ENCODE measurements around the gene CELA3B. TPM values are rescaled to one million over a fixed set of nuclear protein-coding genes. Genes with fewer than 3 reads are reported as not detected.
A peak's percentile ranks its signal among the peaks of the same experiment; 100 is the strongest.
"Not testable (repeated sequence)": the region's sequence is repeated elsewhere in the genome, so short reads cannot be mapped to it uniquely, and the experiment has no call there.

CELA3B gene
- total RNA-seq, 1 donor from 2014 or later = not detected

GRCh38 chr1:21956720-21957552 lies 19.9 kb upstream of the CELA3B start:
- TF ChIP-seq CTCF (IDR thresholded peaks at IDR 0.05; ENCODE audit: borderline replicate concordance) = no peak
- intact Hi-C loops (cut with micrococcal nuclease) = loop anchor here (10.0 kb wide), 1 partner anchor 62 kb away; no protein-coding TSS in a partner anchor

GRCh38 chr1:21961337-21961736 lies 15.5 kb upstream of the CELA3B start:
- H3K4me1 ChIP-seq = peaks cover 45% of the 10 kb centered on the region
- intact Hi-C loops (cut with micrococcal nuclease) = no loop called here
- H3K4me3 ChIP-seq = no peak overlapping the region
- no peaks in the 10 kb centered on the region for H3K9me3 ChIP-seq (replicated peaks)
- H3K27me3 ChIP-seq (ENCODE audit: low read depth) = no peaks in the 10 kb centered on the region
- DNase-seq = no peak
- H3K27ac ChIP-seq (replicated peaks) = no peak overlapping the region
- no peaks in the 10 kb centered on the region for H3K36me3 ChIP-seq
- TF ChIP-seq CTCF (IDR thresholded peaks at IDR 0.05; ENCODE audit: borderline replicate concordance) = no peak

More at GRCh38 chr1:21956720-21957552, 19.9 kb upstream of the CELA3B start:
- H3K4me3 ChIP-seq = no peak overlapping the region
- no peaks in the 10 kb centered on the region for H3K36me3 ChIP-seq
- H3K4me1 ChIP-seq = peaks cover 57% of the 10 kb centered on the region
- no peaks in the 10 kb centered on the region for H3K9me3 ChIP-seq (replicated peaks)
- no peaks in the 10 kb centered on the region for H3K27me3 ChIP-seq (ENCODE audit: low read depth)
- H3K27ac ChIP-seq (replicated peaks) = peak overlapping the region; percentile 86
- DNase-seq = peak; percentile 69

- Histone ChIP-seq H3K4me1 (peaks cover 40% of the 10 kb centered on the region), H3K9me3 (replicated peaks) (no peaks in the 10 kb centered on the region), H3K36me3 (no peaks in the 10 kb centered on the region), H3K27me3 (ENCODE audit: low read depth) (no peaks in the 10 kb centered on the region), H3K27ac (replicated peaks) (no peak overlapping the region), H3K4me3 (no peak overlapping the region)
- TF ChIP-seq CTCF (IDR thresholded peaks at IDR 0.05; ENCODE audit: borderline replicate concordance) = no peak
- DNase-seq = no peak
- intact Hi-C loops (cut with micrococcal nuclease) = no loop called here
Observed at GRCh38 chr1:21961799-21962198, 15.0 kb upstream of the CELA3B start.

- DNase-seq = peak; percentile 75
- Histone ChIP-seq H3K4me3 (no peak overlapping the region), H3K27me3 (ENCODE audit: low read depth) (no peaks in the 10 kb centered on the region), H3K9me3 (replicated peaks) (no peaks in the 10 kb centered on the region), H3K27ac (replicated peaks) (no peak overlapping the region), H3K4me1 (peaks cover 23% of the 10 kb centered on the region), H3K36me3 (no peaks in the 10 kb centered on the region)
- intact Hi-C loops (cut with micrococcal nuclease) = no loop called here
- TF ChIP-seq CTCF (IDR thresholded peaks at IDR 0.05; ENCODE audit: borderline replicate concordance) = peak; percentile 96
Observed at GRCh38 chr1:21963477-21964217, 13.2 kb upstream of the CELA3B start.

- intact Hi-C loops (cut with micrococcal nuclease) = no loop called here
Observed at GRCh38 chr1:21966247-21967000, 10.4 kb upstream of the CELA3B start.

GRCh38 chr1:21967216-21967615 lies 9.6 kb upstream of the CELA3B start:
- H3K4me3 ChIP-seq; H3K27me3 ChIP-seq (ENCODE audit: low read depth); DNase-seq; H3K27ac ChIP-seq (replicated peaks); H3K36me3 ChIP-seq; H3K9me3 ChIP-seq (replicated peaks); intact Hi-C loops (cut with micrococcal nuclease): not testable (repeated sequence)
- peaks cover 15% of the 10 kb centered on the region for H3K4me1 ChIP-seq

More at GRCh38 chr1:21966247-21967000, 10.4 kb upstream of the CELA3B start:
- Histone ChIP-seq H3K4me1 (peaks cover 23% of the 10 kb centered on the region), H3K4me3 (no peak overlapping the region), H3K27ac (replicated peaks) (no peak overlapping the region), H3K36me3 (no peaks in the 10 kb centered on the region), H3K27me3 (ENCODE audit: low read depth) (no peaks in the 10 kb centered on the region), H3K9me3 (replicated peaks) (no peaks in the 10 kb centered on the region)
- no peak for DNase-seq
- TF ChIP-seq CTCF (IDR thresholded peaks at IDR 0.05; ENCODE audit: borderline replicate concordance) = no peak

- intact Hi-C loops (cut with micrococcal nuclease); H3K27me3 ChIP-seq (ENCODE audit: low read depth); H3K27ac ChIP-seq (replicated peaks); H3K36me3 ChIP-seq; DNase-seq; H3K4me3 ChIP-seq; H3K4me1 ChIP-seq; H3K9me3 ChIP-seq (replicated peaks): not testable (repeated sequence)
Observed at GRCh38 chr1:21969066-21969465, 7.8 kb upstream of the CELA3B start.

GRCh38 chr1:21970523-21970922 lies 6.3 kb upstream of the CELA3B start:
- intact Hi-C loops (cut with micrococcal nuclease); H3K36me3 ChIP-seq; H3K4me1 ChIP-seq; H3K4me3 ChIP-seq; H3K9me3 ChIP-seq (replicated peaks); H3K27me3 ChIP-seq (ENCODE audit: low read depth); H3K27ac ChIP-seq (replicated peaks); DNase-seq: not testable (repeated sequence)
